ENCODE measurements around the gene SNRNP40. TPM values are rescaled to one million over a fixed set of nuclear protein-coding genes. Genes with fewer than 3 reads are reported as not detected.

The SNRNP40 gene
- total and polyA plus RNA-seq, 4 donors: 12.3 to 74.3 (median 19.8) TPM

DNA sequence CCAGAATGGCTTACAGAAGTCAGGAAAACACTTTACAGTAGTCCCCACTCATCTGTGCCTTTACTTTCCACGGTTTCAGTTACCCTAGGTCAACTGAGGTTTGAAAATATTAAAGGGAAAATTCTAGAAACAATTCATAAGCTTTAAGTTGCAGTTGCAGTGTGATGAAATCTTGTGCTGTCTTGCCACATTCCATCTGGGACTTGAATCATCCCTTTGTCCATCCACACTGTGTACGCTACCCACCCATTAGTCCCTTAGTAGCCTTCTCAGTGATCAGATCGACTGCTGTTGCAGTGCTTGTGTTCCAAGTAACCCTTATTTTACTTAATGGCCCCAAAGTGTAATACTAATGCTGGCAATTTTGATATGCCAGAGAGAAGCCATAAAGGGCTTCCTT, 30.8 kb upstream of the SNRNP40 start (continued):
- TF ChIP-seq NR2F2 (IDR thresholded peaks at IDR 0.05): no peak
- TF ChIP-seq, protein P1, sequence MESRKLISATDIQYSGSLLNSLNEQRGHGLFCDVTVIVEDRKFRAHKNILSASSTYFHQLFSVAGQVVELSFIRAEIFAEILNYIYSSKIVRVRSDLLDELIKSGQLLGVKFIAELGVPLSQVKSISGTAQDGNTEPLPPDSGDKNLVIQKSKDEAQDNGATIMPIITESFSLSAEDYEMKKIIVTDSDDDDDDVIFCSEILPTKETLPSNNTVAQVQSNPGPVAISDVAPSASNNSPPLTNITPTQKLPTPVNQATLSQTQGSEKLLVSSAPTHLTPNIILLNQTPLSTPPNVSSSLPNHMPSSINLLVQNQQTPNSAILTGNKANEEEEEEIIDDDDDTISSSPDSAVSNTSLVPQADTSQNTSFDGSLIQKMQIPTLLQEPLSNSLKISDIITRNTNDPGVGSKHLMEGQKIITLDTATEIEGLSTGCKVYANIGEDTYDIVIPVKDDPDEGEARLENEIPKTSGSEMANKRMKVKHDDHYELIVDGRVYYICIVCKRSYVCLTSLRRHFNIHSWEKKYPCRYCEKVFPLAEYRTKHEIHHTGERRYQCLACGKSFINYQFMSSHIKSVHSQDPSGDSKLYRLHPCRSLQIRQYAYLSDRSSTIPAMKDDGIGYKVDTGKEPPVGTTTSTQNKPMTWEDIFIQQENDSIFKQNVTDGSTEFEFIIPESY (IDR thresholded peaks at IDR 0.05): no peak
- no peak for TF ChIP-seq SP1 (IDR thresholded peaks at IDR 0.05)
- no peak for TF ChIP-seq RXRA (IDR thresholded peaks at IDR 0.05)
- no peak for TF ChIP-seq FOXA2 (IDR thresholded peaks at IDR 0.05)

DNA sequence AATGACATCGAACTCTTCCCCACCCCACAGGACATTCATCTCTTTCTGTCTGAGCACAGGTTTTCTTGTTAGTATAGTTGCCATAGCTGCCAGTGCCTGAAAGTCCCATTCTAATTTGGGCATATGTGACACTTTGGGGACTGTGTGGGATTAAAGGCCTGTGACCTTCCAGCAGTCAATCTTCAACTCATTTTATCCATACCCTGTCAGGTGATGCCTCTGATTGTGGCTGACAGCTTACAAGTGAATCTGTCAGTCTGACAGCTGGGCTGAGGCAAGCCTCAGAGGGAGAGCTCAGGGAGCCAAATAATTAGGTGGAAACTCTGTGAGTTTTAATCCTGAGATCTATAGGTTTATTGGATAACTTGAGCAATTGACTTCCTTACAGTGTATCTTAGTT, 29.9 kb upstream of the SNRNP40 start:
- no peak for DNase-seq (ENCODE audit: low spot score)
- TF ChIP-seq TAF1 (conservative IDR thresholded peaks at IDR 0.05) (no peak), SP1 (IDR thresholded peaks at IDR 0.05) (no peak), NR2F2 (IDR thresholded peaks at IDR 0.05) (no peak), YY1 (IDR thresholded peaks at IDR 0.05) (no peak), JUND (IDR thresholded peaks at IDR 0.05) (no peak), RAD21 (IDR thresholded peaks at IDR 0.05) (no peak), HNF4A (conservative IDR thresholded peaks at IDR 0.05) (no peak), FOXA1 (IDR thresholded peaks at IDR 0.05) (no peak), EGR1 (IDR thresholded peaks at IDR 0.05; ENCODE audit: low read depth in 2 of 2) (no peak), HNF4G (IDR thresholded peaks at IDR 0.05) (no peak), FOXA2 (IDR thresholded peaks at IDR 0.05) (no peak), GABPA (IDR thresholded peaks at IDR 0.05 in 1 of 2, conservative IDR thresholded peaks at IDR 0.05 in 1 of 2) (no peak), RXRA (IDR thresholded peaks at IDR 0.05) (no peak)
- TF ChIP-seq, protein P2, sequence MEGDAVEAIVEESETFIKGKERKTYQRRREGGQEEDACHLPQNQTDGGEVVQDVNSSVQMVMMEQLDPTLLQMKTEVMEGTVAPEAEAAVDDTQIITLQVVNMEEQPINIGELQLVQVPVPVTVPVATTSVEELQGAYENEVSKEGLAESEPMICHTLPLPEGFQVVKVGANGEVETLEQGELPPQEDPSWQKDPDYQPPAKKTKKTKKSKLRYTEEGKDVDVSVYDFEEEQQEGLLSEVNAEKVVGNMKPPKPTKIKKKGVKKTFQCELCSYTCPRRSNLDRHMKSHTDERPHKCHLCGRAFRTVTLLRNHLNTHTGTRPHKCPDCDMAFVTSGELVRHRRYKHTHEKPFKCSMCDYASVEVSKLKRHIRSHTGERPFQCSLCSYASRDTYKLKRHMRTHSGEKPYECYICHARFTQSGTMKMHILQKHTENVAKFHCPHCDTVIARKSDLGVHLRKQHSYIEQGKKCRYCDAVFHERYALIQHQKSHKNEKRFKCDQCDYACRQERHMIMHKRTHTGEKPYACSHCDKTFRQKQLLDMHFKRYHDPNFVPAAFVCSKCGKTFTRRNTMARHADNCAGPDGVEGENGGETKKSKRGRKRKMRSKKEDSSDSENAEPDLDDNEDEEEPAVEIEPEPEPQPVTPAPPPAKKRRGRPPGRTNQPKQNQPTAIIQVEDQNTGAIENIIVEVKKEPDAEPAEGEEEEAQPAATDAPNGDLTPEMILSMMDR (IDR thresholded peaks at IDR 0.05; ENCODE audit: low read depth, low read length, missing input control): no peak
- TF ChIP-seq, protein P1 (IDR thresholded peaks at IDR 0.05): no peak
- TF ChIP-seq, protein P3, sequence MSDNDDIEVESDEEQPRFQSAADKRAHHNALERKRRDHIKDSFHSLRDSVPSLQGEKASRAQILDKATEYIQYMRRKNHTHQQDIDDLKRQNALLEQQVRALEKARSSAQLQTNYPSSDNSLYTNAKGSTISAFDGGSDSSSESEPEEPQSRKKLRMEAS (IDR thresholded peaks at IDR 0.05): no peak
- TF ChIP-seq, protein P4, sequence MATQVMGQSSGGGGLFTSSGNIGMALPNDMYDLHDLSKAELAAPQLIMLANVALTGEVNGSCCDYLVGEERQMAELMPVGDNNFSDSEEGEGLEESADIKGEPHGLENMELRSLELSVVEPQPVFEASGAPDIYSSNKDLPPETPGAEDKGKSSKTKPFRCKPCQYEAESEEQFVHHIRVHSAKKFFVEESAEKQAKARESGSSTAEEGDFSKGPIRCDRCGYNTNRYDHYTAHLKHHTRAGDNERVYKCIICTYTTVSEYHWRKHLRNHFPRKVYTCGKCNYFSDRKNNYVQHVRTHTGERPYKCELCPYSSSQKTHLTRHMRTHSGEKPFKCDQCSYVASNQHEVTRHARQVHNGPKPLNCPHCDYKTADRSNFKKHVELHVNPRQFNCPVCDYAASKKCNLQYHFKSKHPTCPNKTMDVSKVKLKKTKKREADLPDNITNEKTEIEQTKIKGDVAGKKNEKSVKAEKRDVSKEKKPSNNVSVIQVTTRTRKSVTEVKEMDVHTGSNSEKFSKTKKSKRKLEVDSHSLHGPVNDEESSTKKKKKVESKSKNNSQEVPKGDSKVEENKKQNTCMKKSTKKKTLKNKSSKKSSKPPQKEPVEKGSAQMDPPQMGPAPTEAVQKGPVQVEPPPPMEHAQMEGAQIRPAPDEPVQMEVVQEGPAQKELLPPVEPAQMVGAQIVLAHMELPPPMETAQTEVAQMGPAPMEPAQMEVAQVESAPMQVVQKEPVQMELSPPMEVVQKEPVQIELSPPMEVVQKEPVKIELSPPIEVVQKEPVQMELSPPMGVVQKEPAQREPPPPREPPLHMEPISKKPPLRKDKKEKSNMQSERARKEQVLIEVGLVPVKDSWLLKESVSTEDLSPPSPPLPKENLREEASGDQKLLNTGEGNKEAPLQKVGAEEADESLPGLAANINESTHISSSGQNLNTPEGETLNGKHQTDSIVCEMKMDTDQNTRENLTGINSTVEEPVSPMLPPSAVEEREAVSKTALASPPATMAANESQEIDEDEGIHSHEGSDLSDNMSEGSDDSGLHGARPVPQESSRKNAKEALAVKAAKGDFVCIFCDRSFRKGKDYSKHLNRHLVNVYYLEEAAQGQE (IDR thresholded peaks at IDR 0.05): no peak
- TF ChIP-seq, protein P5, sequence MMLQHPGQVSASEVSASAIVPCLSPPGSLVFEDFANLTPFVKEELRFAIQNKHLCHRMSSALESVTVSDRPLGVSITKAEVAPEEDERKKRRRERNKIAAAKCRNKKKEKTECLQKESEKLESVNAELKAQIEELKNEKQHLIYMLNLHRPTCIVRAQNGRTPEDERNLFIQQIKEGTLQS (IDR thresholded peaks at IDR 0.05): no peak
- peaks cover 0 to 8% (median 3%) of the 10 kb centered on the region in 4 donors for H3K36me3 ChIP-seq (ENCODE audit: control insufficient read depth in 4 of 4, insufficient read depth in 3 of 4, low read depth in 1 of 4, low read length in 3 of 4)

More for the DNA sequence above, 29.9 kb upstream of the SNRNP40 start:
- Histone ChIP-seq H3K27ac (ENCODE audit: low read depth in 1 of 2, low read length in 2 of 2) (no peak overlapping the region), H3K4me1 (ENCODE audit: control insufficient read depth in 4 of 4, insufficient read depth in 4 of 4, low read length in 3 of 4) (no peaks in the 10 kb centered on the region), H3K9me3 (ENCODE audit: control insufficient read depth in 4 of 4, low read length in 3 of 4) (no peaks in the 10 kb centered on the region), H3K9ac (ENCODE audit: low read depth in 1 of 2, low read length in 2 of 2) (no peak overlapping the region), H3K4me3 (ENCODE audit: low read depth in 1 of 3, low read length in 3 of 3) (no peak overlapping the region), H3K27me3 (ENCODE audit: control insufficient read depth in 4 of 4, insufficient read depth in 4 of 4, low read length in 3 of 4) (no peaks in the 10 kb centered on the region)
- 99% methylated on average over 1 of the region's 1 CpG for WGBS
